Measurements from ENCODE around the gene CNOT2.

Gene CNOT2

GRCh38 chr12:70305794-70306193, 62.6 kb downstream of the CNOT2 start:
- DNase-seq, result no peak

- no peak for DNase-seq
Observed at GRCh38 chr12:70306676-70307075, 63.4 kb downstream of the CNOT2 start.

- DNase-seq, result no peak
Observed at GRCh38 chr12:70307868-70308267, 64.6 kb downstream of the CNOT2 start.

DNA sequence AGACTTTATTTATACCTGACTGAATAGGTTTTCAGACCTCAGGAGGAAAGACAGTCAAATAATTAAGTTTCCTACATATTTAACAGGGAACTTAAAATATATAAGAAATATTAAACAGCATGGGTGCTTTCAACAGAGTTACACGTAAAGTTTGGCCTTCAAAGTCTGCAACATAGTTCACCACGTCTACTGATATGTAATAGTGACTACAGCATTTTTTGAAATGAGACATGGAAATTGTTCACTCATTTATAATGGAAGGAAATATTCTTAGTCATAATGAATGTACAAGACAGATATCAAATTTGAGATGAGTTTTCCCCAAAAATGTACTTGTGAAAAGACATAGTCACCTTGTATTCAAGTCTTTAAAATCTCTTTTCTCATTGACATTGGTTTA, 66.1 kb downstream of the CNOT2 start:
- DNase-seq, result no peak

DNA sequence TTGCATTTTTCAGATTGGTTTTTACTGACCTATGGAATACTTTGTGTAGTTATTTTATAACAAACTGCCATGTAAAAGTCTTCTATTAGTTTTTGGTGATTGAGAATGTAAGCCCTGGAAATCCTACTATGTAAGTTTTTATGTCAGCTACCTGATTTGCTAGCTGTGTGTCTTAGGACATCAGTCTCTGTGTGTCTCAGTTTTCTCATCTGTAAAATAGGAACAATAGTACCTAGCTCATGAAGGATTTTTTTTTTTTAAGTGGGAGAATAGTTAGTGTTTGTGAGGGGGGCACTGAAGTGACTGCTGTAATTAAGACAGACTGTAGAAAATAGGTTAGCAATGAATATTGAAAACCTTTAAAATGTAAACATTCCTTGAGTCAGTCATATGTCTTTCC, 70.9 kb downstream of the CNOT2 start:
- no peak for DNase-seq

GRCh38 chr12:70317781-70318180, 74.5 kb downstream of the CNOT2 start:
- no peak for DNase-seq

GRCh38 chr12:70319605-70320004, 76.4 kb downstream of the CNOT2 start:
- DNase-seq, result no peak

GRCh38 chr12:70321191-70321590, 78.0 kb downstream of the CNOT2 start:
- no peak for DNase-seq

DNA sequence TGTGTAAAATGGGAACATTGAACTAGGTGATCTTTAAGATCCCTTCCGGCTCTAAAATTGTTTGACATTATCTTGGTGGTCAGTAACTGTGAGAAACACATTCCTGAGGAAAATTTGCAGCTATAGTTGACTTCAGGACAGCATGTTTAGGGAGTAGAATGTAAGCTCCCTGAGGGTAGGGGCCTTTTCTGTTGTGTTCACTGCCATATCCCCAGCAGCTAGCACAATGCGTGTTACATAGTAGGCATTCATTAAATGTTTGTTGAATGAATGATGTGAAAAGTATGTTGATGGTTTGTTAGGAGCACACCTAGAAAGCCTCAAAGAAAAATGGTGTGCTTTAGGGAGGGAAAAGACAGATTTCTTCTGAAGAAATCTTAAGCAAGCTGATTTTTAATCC, 84.3 kb downstream of the CNOT2 start:
- no peak for DNase-seq

- DNase-seq, result no peak
Observed at GRCh38 chr12:70329728-70330127, 86.5 kb downstream of the CNOT2 start.

GRCh38 chr12:70330158-70330557, 86.9 kb downstream of the CNOT2 start:
- no peak for DNase-seq

DNA sequence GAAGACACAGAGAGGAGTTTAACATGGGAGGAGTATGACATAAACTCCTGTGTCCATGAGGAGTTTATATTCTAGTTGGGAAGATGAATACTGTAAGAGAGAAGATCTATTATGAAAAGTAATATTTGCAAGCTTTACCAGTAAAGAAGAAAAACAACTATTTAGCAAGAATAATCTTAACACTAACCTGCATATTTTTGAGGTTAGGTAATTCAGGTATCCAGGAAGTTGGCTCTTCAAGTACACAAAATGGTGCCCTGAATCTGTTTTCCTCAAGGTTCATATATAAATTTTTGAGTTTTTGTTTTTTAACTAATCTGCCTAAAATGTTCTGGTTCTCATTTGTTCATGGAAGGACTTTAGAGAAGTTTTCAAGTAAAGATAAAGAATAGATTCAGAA, 89.0 kb downstream of the CNOT2 start:
- DNase-seq, result no peak

DNA sequence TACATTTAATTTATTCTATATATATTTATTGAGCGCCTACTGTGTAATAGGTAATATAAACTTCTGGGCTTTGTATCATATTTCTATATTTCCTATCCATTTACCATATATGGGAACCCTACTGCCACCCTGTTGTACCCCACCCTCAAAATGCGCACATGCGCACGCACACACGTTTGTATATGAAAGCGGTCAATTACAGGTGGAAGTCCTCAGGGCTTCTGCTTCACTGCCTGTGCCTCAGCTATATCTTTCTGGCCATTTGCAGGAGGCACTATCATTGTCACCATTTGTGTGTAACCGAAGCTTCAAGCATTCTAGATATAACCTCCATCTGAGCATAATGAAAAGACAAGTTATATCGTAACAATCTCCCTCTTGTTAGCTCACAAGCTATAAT, 91.5 kb downstream of the CNOT2 start:
- DNase-seq, result no peak

DNA sequence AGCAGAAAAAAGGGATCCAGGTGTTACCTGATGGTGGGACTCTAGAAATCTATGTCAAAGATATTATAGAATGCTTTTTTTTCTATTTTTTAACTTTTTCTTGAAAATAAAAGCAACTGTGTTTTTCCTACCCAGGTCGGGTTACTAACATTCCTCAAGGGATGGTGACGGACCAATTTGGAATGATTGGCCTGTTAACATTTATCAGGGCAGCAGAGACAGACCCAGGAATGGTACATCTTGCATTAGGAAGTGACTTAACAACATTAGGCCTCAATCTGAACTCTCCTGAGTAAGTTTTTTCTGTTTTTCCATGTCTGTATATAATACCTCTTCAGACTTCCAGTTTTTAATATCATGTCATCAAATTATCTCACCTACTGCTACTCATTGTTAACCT, 95.3 kb downstream of the CNOT2 start:
- no peak for DNase-seq

DNA sequence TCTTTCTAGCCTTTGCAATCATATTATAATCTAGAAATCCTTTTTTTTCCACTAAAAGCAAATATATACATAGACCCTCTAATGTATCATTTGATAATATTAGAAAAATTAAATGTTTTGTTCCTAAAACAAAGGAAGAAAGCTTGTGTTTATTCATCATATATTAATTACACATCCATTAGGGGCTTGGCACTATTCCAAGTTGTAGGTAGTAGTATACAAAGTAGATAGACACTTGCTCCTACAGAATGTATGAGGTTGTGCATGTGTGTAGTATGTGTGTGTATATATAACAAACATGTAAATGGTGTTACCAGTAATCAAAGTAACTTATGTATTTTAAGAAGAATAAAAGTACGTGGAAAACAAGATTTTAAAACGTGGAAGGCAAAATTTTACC, 107.8 kb downstream of the CNOT2 start:
- DNase-seq, result no peak

- no peak for DNase-seq
Observed at GRCh38 chr12:70353780-70354660, 110.8 kb downstream of the CNOT2 start.

DNA sequence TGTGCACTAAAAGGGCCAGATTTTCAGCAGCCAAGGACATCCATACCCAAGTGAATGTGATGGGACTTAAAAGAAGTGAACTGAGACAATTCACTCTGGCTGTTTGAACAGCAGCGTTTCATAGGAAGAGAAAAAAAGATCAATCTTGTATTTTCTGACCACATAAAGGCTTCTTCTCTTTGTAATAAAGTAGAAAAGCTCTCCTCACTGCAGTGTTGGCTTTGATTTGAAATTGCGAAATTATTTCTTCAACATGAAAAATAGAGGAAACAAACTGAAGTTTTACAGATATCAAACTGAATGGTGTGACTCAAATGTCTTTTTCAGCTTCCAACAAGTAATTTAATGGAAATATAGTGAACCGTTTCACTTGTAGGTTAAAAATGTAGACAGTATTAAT, 111.6 kb downstream of the CNOT2 start:
- DNase-seq, result no peak

- DNase-seq, result no peak
Observed at GRCh38 chr12:70355972-70356371, 112.7 kb downstream of the CNOT2 start.

GRCh38 chr12:70359458-70360197, 116.4 kb downstream of the CNOT2 start:
- DNase-seq, result no peak

GRCh38 chr12:70360218-70360617, 117.0 kb downstream of the CNOT2 start:
- DNase-seq, result no peak

GRCh38 chr12:70364695-70365397, 121.6 kb downstream of the CNOT2 start:
- DNase-seq, result no peak

GRCh38 chr12:70365398-70365647, 122.1 kb downstream of the CNOT2 start:
- no peak for DNase-seq

- DNase-seq, result peak; percentile 29
Observed at GRCh38 chr12:70365648-70366518, 122.7 kb downstream of the CNOT2 start, which contains the start of gene KCNMB4. Gene KCNMB4 (plus strand): TSS chr12:70366290. CDS start chr12:70366735, 445 bp downstream.

All from NCI-H187 treated with DMSO at 0.1 percent for 48 hours (cell line).